ENCODE results near the gene ANKH.

GRCh38 chr5:14655146-14655741, 216.3 kb downstream of the ANKH start:
- TF ChIP-seq CTCF (IDR thresholded peaks at IDR 0.05) (no peak), EZH2 (IDR thresholded peaks at IDR 0.05) (no peak)

Measured in neural progenitor cell (in vitro differentiated cells).